AG04449 (cell line): Measurements from ENCODE around the gene RNF126.

Experiments
- CTCF ChIA-PET: fragments of 350-600 bp; formaldehyde crosslinking; extraction: SDS; loops from one replicate; lab custom pipeline; 2021; ENCODE audit warnings: antibody characterized with exemption; lab: Yijun Ruan, JAX
- POLR2A ChIA-PET: fragments of 400-600, 350-600 bp; formaldehyde crosslinking; extraction: SDS; loops from one replicate; lab custom pipeline; 2020; ENCODE audit warnings: antibody characterized with exemption, inconsistent platforms; lab: Yijun Ruan, JAX
- DNase-seq: peaks from one replicate; pipeline ENCODE4 v3.0.0-alpha.2; 2010; ENCODE audit warnings: low read depth, low spot score
- H3K4me3 ChIP-seq: 2 replicates; pipeline ENCODE4 v1.5.1; 2011; ENCODE audit warnings: low read depth, mild to moderate bottlenecking, control low read depth, low read length
- TF ChIP-seq, protein P1 (sequence below): IDR thresholded peaks from one replicate; pipeline ENCODE4 v1.5.1; 2011; ENCODE audit warnings: mild to moderate bottlenecking, moderate library complexity, low read length, control low read depth, inconsistent platforms; ENCODE audit not compliant: insufficient read depth; ENCODE audit errors: missing control alignments

Gene RNF126

GRCh38 chr19:640161-640558 is 22.9 kb downstream of the RNF126 start:
- POLR2A ChIA-PET = no interaction called here
- DNase-seq = no peak
- TF ChIP-seq, protein P1, sequence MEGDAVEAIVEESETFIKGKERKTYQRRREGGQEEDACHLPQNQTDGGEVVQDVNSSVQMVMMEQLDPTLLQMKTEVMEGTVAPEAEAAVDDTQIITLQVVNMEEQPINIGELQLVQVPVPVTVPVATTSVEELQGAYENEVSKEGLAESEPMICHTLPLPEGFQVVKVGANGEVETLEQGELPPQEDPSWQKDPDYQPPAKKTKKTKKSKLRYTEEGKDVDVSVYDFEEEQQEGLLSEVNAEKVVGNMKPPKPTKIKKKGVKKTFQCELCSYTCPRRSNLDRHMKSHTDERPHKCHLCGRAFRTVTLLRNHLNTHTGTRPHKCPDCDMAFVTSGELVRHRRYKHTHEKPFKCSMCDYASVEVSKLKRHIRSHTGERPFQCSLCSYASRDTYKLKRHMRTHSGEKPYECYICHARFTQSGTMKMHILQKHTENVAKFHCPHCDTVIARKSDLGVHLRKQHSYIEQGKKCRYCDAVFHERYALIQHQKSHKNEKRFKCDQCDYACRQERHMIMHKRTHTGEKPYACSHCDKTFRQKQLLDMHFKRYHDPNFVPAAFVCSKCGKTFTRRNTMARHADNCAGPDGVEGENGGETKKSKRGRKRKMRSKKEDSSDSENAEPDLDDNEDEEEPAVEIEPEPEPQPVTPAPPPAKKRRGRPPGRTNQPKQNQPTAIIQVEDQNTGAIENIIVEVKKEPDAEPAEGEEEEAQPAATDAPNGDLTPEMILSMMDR = no peak
- CTCF ChIA-PET = interaction anchor here (1.0 kb wide), 1 partner anchor 10 kb away, joined by 3 read pairs; no protein-coding TSS in a partner anchor
- peak overlapping the region; percentile 43; the same call in 1 of the 2 replicates for H3K4me3 ChIP-seq

- POLR2A ChIA-PET = no interaction called here
- TF ChIP-seq, protein P1 = no peak
- H3K4me3 ChIP-seq = peak within 1 kb of the TSS; percentile 57
- no peak for DNase-seq
- CTCF ChIA-PET = interaction anchor here (1.0 kb wide), 1 partner anchor 11 kb away, joined by 3 read pairs; no protein-coding TSS in a partner anchor
Observed at GRCh38 chr19:639253-640160, 23.5 kb downstream of the RNF126 start, which contains the start of gene FGF22. Gene FGF22, plus strand, starts transcription at chr19:639879. Its CDS starts 47 bp downstream, at chr19:639926.

DNA sequence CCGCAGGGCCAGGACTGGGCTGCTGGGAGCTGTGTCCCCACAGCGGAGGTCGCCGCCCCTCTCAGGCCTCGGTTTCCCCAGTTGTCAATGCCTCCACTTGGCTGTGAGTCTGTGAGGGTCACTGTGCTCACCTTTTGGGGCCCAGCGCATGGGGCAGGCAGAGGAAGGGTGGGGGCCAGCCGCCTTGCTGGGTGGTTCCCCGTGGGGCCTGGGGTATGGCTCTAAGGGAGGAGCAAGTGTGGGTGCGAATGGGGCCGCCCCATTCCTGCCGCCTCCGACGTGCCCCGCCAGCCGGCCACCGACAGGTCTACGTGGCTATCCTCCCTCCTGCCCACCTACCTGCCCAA is 24.1 kb downstream of the RNF126 start:
- POLR2A ChIA-PET = no interaction called here
- CTCF ChIA-PET = no interaction called here
- TF ChIP-seq, protein P1 = no peak
- no peak for DNase-seq
- peak overlapping the region; percentile 57 for H3K4me3 ChIP-seq

DNA sequence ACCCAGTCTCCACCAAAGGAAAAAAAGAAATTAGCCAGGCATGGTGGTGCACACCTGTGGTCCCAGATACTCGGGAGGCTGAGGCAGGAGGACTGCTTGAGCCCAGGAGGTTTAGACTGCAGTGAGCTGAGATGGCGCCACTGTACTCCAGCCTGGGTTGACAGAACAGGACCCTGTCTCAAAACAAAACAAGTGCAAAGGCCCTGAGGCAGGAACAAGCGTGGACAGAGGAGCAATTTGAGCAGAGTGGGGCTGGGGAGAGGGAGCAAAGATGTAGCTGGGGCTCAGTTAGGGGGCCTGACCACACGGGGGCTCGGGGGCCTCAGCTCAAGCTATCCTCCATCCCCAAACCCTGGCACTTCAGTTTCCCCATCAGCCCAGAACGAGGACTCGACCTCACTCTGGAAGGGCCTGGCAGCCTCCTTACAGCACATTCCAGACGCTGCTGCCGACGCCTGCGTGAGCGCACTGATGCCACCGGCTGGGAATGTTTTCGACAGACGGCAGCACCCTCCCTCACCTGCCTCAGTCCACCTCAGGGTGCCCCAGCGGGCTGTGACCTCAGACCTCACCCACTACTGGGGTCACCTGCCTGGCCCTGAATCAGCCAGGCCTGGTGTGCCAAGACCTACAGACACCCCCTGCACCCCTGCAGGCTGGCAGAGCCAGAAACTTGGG is 27.9 kb downstream of the RNF126 start:
- H3K4me3 ChIP-seq = no peak overlapping the region
- ChIA-PET POLR2A (interaction anchor here (1.5 kb wide), 1 partner anchor 11 kb away, joined by 3 read pairs; no protein-coding TSS in a partner anchor), CTCF (interaction anchor here (1.3 to 1.4 kb wide), 2 partner anchors 9 to 51 kb away, joined by 3 to 4 read pairs; no protein-coding TSS in a partner anchor)
- TF ChIP-seq, protein P1 = no peak
- DNase-seq = no peak

DNA sequence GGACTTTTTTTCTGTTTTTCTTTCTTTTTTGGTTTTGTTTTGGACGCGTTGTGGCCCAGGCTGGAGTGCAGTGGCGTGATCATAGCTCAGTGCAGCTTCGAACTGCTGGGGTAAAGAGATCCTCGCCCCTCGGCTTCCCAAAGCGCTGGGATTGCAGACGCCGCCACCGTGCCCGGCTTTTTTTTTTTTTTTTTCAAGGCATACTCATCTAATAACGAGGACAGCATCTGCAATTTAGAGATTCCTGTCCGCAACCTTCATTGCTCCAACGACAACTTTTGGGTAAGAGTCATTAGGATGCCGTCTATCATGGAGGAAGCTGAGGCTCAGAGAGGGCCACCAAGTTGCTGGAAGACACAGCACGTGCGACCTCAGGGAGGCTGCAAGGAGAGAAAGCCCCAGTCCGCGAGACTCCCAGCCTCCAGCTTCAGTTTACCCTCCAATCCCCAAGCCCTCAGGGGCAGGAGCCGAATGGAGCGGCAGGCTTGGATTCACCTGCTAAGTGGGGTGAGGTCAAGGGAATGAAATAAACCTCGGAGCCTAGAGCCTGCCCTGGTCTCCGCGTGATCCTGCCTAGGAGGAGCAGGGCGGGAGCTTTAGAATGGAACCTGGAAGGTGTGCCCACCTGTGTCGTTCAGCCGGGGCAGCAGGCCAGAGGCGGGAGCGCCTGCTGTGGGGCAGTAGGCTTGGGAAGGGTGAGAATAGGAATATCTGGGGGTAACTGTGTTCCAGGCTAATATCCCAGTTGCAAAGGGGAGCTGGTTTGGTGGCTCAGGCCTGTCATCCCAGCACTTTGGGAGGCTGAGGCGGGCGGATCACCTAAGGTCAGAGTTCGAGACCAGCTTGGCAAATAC is 29.0 kb downstream of the RNF126 start:
- TF ChIP-seq, protein P1 = no peak
- peak overlapping the region; percentile 86 for H3K4me3 ChIP-seq
- CTCF ChIA-PET = interaction anchor here (0.6 to 1.3 kb wide), 5 partner anchors 8 to 290 kb away, joined by 3 to 5 read pairs (median 3); no protein-coding TSS in a partner anchor
- POLR2A ChIA-PET = interaction anchor here (0.7 to 1.5 kb wide), 3 partner anchors 10 to 162 kb away, joined by 3 read pairs; no protein-coding TSS in a partner anchor
- DNase-seq = no peak
